IPS-NIHi7 (cell line): ENCODE data around the gene UTP25.
"Not testable (repeated sequence)": the region's sequence is repeated elsewhere in the genome, so short reads cannot be mapped to it uniquely, and the experiment has no call there.

Source experiments
- DNase-seq: peaks from one replicate; pipeline ENCODE4 v3.0.0; 2012; ENCODE audit warnings: mixed read lengths; ENCODE audit errors: extremely low spot score

Gene UTP25

DNA sequence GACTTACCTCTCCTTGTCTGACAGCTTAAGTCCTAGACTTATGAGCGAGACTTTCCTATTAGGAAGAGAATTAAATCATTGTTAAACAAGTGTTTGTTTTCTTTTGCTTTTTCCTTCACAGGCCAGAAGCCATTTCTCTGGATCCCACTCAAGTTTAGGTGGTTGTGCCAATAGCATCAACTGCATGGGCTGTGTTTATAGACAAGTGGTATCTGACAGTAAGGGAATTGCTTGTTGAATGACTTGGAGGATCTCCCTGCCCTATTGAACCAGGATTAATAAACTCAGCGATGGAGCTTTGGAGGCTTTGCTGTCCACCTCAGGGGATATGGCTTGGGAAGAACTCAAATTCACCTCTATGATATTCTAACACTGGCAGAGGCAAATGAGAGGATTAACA, 43.7 kb downstream of the UTP25 start:
- DNase-seq, result no peak

DNA sequence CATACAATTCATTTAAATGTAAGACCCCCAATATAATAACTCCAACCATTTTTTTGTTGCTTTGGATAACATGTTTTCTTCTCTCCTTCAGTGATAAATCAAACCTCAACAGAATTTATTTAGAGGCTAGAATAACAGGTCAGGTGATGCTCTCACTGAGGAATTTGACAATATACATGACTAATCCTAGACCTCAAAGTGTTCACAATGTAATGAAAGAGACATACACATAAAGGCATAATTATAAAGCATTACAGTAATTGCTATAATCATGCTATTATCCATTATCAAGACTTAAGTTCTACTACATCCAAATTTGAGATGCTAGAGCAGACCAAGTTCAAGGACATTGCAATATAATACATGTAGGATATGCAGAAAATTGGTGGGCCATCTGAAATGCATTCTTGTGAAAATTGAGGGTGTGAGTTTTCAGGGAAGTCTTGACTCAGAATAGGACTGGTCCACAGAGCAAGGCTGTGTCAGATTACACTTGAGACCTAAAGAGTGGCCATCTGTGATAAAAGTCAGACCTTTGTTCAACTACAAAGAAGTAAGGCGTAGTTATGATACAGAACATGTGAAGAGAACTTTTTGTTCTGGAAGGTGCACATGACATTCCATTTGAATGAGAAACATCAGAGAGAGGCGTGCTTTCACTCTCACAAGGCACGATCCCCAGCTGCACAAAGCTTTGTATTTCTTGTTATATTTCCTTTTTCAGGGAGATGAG, 45.5 kb downstream of the UTP25 start:
- no peak for DNase-seq

DNA sequence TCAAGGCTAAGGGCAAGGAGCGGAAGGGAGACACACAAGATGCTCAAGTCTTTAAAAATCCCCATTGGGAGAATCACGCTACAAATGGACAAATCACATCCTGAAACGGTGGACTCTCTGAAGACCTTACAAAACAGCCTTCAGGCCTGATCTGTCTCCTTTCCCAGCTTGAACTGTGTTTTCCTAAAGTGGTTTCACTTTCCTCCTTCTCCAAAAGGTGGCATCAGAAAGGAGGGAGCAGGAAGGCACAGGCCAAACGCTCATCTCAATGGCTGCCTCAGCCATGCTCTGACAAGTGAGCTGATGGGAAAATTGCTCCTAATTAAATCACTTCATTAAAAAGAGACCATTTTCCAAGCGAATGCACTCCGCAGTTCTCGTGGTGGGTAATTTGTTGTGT, 47.7 kb downstream of the UTP25 start:
- DNase-seq, result peak; percentile 66

DNA sequence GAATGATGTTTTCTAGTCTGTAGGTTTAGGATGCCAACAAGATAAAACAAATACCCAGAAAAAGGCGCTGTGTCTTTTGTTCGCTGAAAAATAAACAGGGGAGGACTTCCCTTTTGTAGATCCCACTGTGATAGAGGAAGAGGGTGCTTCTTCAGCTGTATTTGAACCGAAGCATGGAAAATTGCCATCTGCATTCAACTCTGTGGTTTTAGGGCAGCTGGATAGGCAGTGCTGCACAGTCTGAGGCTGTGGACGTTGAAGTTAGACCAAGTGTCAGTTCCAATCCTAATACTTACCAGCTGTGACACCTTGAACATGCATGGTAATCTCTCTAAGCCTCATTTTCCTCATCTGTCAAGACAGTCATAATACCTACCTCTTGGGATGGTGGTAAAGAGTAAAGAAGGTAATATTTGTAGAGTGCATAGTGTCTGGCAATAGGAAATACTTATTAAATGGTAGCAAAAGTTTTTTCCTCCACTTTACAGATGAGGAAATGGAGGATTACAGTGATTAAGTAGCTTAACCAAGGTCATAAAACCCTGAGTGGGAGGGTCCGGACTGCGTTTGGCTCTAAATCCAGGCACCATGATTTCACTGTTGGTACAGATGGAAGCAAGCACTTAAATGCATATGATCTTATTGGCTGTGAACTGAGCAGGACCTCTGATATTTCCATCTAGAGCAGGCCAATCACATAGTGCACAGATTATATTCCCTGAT, 48.5 kb downstream of the UTP25 start:
- no peak for DNase-seq

DNA sequence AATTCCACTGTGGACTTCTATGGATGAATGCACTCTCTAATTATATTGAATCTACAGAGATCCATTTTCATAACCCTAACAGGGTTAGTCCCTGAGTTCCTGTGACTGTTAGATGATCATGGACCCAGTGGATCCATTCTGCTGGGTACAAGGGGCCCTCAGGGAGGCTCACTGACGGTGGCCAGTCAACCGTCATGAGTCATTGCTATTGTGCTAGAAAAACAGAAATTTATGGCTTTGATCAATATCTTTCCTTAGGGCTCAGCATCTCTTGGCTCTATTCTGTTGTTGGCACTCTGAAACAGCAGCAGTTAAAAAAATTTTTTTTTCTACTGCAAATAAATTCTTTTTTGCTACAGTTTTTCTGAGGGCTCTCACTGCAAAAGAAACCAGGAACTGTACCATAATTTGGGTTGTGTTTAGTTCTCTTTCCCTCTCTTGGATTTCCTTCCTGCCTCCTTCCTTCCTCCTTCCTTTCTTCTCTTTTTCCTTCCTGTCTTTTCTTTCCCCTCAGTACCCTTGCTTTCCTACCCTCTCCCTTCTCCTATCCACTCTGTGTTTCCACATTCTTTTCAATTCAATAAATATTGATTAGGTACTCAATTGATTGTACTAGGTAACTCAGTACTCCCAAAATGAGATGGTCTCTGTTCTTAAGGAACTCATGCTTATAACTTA, 49.5 kb downstream of the UTP25 start:
- DNase-seq, result no peak

DNA sequence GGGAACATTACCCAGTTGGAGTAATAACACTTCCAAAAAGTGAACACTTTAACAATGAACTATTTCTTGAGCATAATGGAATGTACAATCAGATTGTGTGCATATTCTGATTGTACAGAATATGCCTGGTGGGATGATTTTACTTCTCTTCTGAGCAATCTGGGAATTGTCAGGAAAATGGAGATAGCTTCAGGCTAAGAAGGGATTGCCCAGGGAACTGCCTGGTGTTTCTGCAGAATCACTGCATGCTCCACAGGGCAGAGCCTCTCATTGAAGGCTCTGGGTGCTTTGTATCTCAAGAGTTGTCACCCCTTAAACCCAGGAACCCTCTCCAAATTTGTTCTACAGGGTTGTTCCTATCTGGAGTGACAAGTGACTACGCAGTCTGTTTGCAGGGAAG, 51.2 kb downstream of the UTP25 start:
- DNase-seq, result no peak

DNA sequence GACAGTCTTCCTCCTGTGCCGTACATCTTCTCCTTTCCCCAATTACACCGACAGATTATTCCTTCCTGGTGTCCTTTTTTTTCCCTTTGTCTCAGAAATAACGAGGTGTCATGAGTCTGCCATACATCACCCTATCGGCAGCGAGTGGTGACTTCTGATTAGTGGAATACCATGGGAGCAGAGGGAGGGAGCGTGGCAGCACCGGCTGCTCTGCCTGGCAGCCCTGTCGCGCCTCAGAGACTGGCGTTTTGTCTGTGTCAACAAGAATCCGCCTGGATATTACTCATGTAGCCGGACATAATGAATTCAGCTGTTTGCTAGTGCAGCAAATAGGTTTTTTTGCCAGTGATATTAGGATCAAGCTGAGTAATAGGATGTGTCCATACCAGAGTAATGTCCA, 51.8 kb downstream of the UTP25 start:
- no peak for DNase-seq

DNA sequence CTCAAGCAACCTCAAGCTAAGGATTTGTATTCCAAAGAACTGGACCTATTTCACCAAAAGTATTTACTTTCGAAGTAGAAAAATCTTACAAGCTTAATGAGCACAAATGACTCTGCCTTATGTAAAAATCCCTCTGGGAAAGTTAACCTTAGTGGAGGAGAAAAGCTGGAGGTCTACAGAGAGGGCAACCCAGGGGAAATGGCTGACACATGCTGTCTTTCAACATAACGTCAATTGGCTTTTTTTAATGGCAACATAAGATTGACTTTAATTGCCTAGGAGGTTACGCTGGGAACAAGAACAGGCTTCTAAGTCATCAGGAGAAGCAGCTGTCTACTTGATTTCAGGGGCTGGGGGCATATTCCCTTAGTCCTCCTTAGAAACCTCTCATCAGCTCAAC, 52.3 kb downstream of the UTP25 start:
- DNase-seq, result no peak

DNA sequence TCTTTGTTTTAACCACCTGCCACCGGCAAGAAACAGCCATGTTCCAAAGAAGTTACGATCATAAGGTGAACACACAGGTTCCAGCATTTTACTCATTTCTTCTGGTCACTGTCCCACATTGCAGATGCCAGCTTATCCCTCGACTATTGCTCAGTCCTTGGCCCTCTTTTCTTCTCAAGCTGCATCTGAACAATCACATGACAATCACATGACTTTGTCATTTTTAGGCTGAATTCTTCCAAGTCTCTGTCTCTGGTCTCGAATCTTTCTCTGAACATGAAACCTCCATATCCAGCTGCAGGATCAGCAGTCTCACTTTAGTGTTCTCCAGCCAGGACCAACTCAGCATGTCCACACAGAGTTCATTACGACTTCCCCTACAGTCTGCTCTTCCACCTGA, 53.8 kb downstream of the UTP25 start:
- no peak for DNase-seq

DNA sequence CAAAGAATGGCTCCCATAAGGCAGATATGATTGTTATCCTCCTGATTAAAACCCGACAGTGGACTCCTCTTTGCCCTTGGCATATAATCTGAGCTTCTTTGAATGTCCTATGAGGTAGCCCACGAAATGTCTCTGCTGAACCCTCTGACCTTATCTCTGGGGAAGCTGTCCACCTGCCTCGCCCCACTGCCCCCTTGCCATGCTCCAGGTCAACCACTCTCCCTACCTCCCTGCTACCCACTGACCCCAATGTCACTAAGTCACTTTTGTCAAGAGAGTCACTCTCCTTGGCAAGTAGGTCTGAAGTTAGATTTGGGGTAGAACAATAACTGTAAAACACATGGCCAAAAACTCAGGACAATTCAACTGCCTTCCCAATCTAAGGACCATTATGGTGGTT, 54.5 kb downstream of the UTP25 start:
- DNase-seq, result no peak

DNA sequence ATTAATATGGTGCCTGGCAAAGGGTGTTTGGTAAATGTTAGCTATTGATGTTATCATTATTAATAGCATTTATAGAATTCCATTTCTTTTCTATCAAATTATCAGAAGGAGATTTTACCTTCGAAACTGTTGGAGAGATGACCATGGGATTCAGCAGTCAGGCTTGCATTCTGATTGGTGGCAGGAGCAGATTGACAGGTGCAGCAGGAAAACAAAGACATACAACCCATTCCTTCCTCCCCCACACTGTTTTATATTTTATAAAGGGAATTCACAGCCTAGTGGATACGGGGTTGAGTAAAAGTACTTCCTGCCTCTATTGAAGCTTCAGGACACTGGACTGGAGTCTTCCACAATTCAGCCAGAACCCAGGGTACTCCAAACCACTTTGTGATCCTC, 55.2 kb downstream of the UTP25 start:
- DNase-seq, result no peak

DNA sequence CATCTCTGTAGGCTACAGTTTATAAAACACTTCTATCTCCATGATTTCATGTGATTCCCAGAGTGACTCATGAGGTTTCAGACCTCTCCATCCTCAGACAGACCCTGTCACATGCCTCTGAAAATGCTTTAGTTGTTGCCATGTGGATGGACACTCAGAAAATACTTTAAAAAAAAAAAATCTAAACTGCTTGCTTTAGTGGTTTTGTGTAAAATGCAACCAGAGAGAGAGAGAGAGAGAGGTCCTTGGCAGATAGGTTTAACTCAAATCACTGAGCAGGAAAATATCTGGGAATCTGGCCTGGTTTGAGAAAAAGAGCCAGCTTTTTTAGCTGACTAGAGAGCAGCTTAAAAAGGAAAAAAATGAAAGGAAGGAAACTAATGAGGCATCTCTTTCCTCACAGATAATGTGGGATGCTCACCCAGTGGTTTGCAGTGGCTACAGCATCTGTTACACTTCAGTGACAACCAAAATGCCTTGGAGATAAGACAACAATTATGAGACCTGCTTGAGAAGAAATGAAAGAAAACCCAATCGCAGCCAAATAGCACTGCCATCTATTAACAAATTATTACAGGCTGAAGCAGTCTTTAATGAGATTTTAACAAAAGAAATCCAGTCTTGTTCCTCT, 55.7 kb downstream of the UTP25 start:
- DNase-seq, result no peak

DNA sequence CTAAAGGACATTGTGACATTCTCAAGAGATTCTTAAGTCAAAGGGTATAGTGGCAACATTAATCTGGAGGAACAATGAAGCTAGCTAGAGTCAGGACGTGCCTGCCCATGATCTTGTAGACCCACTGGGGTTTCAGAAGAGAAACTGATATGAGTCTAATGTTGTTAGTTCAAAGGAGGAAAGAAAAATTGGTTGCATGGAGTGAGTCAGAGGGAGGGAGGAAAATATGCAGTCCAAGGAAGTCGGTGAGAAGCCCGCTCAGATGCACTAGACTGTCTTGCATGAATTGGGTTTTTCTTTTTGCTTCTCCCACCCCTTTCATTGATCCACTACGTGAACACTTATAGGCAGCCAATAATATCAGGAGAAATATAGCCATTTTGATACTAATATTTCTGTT, 56.5 kb downstream of the UTP25 start:
- DNase-seq, result no peak

DNA sequence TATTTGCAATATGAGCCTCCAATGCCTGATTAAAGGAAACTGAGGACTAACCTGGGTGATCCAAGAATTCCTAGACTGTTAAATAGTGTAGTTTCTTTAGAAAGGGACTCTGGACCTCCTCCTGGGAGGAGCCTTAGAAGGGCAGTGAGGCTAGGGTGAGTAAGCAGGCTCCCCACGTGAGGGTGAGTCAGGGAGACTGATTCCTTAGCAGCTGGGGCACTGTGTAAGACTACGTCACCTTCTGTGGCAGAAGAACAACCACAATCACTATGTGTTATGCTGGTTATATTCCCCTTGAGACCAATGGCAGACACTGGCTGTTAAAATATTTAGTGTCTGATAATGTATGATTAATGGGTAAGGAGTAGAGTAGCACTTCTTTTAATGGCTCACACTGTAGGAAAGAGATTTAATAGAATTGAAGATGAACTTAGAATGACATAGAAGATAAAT, 56.9 kb downstream of the UTP25 start:
- peak; percentile 60 for DNase-seq

DNA sequence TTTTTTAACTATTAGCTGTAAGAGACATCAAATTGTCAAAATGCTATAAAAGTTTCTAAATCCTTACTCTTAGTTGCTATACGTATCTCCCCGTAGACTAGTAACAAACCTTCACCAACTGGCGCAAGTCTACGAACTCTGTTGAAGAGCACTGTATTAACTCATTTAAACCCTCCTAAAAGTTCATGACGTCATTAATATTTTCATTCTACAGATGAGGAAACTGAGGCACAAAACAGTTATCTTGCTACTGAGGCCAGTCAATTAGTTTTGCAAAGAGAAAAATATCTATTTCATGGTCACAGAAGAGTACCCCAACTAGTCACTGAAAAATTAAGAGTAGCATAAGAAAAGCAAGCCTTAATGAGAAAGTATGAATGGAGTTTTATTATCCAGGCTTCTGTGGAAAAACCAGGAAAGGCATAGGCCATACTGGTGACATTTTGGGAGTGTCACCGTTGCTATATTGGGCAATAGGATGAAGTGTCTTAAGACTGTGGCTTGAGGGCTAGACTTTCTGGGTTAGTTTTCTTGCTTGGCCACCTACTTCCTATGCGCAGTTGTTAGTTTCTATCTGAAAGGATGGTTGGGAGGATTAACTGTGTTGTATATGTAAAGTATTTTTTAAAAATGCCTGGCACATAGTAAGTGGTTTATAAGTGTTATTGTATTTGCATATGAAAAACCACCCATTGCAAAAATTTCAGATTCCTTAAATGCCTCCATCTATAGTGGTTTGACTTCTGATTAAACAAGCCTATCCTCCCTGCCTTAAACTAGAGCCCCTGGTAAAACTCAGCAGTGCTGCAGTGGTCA, 57.8 kb downstream of the UTP25 start:
- DNase-seq, result no peak

DNA sequence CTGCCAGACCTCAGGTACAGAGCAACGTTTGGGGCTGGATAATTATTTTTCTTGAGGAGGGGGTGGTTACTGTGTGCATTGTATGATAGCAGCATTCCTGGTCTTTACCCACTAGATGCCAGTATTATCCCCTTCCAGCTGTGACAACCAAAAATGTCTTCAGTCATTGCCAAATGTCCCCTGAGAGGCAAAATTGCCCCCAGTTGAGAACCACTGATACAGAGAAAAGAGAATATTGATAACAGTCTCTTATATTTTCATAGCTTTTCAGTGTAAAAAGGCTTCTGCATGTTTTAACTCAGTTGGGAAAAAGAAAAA, 58.4 kb downstream of the UTP25 start:
- DNase-seq, result no peak

DNA sequence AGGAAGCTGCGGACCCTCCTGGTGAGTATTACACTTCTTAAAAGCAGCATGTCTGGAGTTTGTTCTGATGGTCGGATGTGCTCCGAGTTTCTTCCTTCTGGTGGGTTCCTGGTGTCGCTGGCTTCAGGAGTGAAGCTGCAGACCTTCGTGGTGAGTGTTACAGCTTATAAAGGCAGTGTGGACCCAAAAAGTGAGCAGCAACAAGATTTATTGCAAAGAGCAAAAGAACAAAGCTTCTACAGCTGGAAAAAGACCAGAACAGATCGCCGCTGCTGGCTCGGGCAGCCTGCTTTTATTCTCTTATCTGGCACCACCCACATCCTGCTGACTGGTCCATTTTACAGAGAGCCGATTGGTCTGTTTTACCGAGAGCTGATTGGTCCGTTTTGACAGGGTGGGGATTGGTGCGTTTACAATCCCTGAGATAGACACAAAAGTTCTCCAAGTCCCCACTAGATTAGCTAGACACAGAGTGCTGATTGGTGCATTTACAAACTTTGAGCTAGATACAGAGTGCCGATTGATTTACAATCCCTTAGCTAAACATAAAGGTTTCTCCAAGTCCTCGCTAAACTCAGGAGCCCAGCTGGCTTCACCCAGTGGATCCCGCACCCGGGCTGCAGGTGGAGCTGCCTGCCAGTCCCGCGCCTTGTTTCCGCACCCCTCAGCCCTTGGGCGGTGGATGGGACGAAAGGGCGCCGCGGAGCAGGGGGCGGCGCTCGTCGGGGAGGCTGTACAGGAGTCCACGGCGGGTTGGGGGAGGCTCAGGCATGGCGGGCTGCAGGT, 60.7 kb downstream of the UTP25 start:
- not testable (repeated sequence) for DNase-seq

DNA sequence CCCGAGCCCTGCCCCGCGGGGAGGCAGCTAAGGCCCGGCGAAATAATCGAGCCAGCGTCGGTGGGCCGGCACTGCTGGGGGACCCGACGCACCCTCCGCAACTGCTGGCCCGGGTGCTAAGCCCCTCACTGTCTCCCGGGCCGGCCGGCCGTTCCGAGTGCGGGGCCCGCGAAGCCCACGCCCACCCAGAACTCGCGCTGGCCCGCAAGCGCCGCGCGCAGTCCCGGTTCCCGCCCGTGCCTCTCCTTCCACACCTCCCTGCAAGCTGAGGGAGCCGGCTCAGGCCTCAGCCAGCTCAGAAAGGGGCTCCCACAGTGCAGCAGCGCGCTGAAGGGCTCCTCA, 61.3 kb downstream of the UTP25 start:
- no peak for DNase-seq

DNA sequence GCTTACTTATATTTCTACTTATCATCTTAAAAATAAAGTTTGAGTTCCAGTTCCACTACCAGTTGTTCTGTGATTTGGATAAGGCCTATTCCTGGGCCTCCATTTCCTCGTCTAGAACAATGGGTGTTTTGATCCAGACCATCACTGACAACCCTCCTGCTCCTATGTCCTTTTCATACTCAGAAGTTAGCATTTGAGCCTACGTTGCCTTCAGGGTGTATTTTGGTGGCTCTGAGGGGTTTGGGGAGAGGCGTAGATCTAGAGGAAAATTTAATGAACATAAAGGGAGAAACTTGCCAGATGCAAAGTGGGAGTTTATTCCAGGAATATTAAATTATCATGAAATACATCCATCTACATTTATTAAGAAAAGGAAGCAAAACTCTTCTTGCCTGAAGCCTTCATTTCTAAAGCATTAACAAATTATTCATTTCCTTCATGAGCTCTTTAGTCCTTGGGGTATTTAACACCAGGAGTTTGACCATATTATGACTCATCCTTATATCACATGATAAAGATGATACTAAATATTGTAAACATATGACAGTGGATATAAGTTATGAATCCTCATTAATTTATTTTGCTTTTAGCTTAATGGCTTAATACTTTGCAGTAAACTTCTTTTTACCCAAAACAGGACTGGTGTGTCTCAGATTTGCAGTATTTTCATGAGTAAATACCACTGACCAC, 63.0 kb downstream of the UTP25 start:
- no peak for DNase-seq

DNA sequence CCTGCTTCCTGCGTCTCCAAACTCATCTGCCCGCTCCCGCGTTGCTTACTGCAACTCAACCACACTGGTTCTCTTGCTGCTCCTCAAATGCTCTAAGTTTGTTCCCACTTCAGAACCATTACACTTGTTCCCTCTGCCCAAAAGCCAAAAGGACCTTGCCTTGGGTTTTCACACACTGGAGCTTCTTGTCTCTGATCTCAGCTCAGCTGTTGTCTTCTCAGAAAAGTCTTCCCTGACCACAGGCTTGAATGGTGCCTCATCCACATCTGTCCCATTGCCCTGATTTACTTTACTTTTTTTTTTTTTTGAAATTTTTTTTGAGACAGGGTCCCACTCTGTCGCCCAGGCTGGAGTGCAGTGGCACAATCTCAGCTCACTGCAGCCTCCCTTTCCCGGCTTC, 66.0 kb downstream of the UTP25 start:
- no peak for DNase-seq

DNA sequence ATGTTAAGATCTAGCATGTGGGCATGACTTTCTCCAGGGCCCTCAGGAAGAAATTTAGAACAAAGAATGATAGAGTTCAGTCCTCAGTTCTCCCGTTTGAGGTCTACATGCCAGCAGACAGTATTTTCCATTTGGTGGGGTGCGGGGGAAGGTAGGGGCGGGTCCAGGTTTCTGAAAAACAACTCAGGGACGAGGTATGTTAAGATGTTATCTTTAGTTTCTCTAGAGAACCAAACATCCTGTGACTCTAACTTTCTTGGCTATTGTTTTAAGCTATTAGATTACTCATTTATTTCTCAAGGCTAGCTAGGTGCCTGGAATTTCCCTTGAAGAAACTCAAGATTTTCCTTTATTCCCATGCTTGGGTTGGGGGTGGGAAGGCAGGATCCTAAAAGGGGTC, 67.9 kb downstream of the UTP25 start:
- no peak for DNase-seq
